ENCODE measurements around the gene PLD6.

PLD6 gene

DNA sequence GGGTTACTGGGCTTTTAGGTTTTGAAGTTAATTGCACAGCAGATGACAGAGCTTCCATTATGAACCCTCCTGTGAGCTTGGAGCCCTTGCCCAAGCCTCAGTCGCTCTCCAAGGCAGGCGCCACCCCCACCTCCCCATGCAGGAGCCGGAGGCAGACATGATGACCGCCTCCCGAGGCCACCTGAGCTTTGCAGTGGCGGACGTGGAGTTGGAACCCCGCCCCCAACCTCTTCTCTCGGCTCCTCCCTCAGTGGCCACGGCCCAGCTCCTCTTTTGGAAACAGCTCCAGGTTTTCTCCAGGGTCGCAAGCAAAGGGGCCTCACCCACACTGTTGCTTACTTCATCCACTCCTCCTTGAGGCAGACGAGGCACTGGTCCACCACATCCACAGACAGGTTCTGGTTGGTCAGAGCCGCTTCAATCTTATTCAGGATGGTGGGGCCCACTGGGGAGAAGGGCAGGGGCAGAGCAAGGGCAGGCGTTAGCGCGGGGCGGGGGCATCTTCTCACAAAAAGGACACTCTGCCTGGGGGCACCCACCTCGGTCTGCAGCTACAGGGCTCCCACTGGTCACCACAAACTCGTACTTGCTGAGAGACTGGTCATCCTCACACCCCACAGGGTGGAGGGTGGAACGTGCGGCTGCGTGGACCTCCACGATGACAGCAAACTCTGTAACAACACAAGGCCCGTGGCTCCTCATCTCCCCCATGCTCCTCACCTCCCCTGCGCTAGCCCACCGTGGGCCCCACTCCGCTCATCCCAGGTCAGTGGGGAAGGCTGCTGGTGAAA lies 8.7 kb upstream of the PLD6 start:
- no peaks in the 10 kb centered on the region for H3K4me1 ChIP-seq (ENCODE audit: low read depth, poor library complexity, severe bottlenecking)
- no peak overlapping the region for H3K27ac ChIP-seq
- H3K9ac ChIP-seq: no peak overlapping the region
- H3K4me3 ChIP-seq (IDR thresholded peaks at IDR 0.05; ENCODE audit: insufficient read depth, low read depth, low read length): no peak overlapping the region
- H4K20me1 ChIP-seq (ENCODE audit: insufficient read depth): no peaks in the 10 kb centered on the region
- H3K79me2 ChIP-seq (ENCODE audit: insufficient read depth, low read depth): no peaks in the 10 kb centered on the region
- no peak overlapping the region for H3K4me2 ChIP-seq
- no peaks in the 10 kb centered on the region for H3K27me3 ChIP-seq (ENCODE audit: insufficient read depth, low read depth)
- H3K36me3 ChIP-seq (ENCODE audit: insufficient read depth): no peaks in the 10 kb centered on the region
- H2AFZ ChIP-seq (ENCODE audit: low read depth): no peak overlapping the region
- TF ChIP-seq, protein P1, sequence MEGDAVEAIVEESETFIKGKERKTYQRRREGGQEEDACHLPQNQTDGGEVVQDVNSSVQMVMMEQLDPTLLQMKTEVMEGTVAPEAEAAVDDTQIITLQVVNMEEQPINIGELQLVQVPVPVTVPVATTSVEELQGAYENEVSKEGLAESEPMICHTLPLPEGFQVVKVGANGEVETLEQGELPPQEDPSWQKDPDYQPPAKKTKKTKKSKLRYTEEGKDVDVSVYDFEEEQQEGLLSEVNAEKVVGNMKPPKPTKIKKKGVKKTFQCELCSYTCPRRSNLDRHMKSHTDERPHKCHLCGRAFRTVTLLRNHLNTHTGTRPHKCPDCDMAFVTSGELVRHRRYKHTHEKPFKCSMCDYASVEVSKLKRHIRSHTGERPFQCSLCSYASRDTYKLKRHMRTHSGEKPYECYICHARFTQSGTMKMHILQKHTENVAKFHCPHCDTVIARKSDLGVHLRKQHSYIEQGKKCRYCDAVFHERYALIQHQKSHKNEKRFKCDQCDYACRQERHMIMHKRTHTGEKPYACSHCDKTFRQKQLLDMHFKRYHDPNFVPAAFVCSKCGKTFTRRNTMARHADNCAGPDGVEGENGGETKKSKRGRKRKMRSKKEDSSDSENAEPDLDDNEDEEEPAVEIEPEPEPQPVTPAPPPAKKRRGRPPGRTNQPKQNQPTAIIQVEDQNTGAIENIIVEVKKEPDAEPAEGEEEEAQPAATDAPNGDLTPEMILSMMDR (conservative IDR thresholded peaks at IDR 0.05; ENCODE audit: low read depth, low read length): no peak

DNA sequence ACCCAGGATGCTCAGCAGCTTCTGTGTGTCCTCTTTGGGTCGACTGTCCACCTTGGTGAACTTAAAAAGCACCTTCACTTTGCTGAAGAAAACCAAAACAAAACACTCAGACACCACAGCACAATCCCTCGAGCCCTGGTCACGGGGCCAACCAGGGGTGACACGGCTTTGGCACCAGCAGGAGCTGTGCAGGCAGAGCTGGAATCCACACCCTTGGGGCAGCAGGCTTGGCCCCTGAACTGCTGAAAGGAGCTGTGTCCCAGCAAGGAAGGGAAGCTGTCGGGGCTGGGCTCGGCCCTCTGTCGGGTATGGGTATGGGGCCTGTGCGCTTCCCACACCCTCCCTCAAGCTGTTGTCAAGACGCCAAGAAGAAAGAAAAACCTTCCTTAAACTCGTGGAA lies 7.6 kb upstream of the PLD6 start:
- TF ChIP-seq, protein P1 (conservative IDR thresholded peaks at IDR 0.05; ENCODE audit: low read depth, low read length): no peak
- H4K20me1 ChIP-seq (ENCODE audit: insufficient read depth): no peaks in the 10 kb centered on the region
- H3K27me3 ChIP-seq (ENCODE audit: insufficient read depth, low read depth): no peaks in the 10 kb centered on the region
- no peak overlapping the region for H3K4me2 ChIP-seq
- H2AFZ ChIP-seq (ENCODE audit: low read depth): no peak overlapping the region
- H3K36me3 ChIP-seq (ENCODE audit: insufficient read depth): no peaks in the 10 kb centered on the region
- H3K9ac ChIP-seq: no peak overlapping the region
- H3K4me1 ChIP-seq (ENCODE audit: low read depth, poor library complexity, severe bottlenecking): no peaks in the 10 kb centered on the region
- H3K4me3 ChIP-seq (IDR thresholded peaks at IDR 0.05; ENCODE audit: insufficient read depth, low read depth, low read length): no peak overlapping the region
- no peaks in the 10 kb centered on the region for H3K79me2 ChIP-seq (ENCODE audit: insufficient read depth, low read depth)
- H3K27ac ChIP-seq: no peak overlapping the region

GRCh38 chr17:17207998-17208397 lies 1.9 kb upstream of the PLD6 start:
- H3K4me3 ChIP-seq (IDR thresholded peaks at IDR 0.05; ENCODE audit: insufficient read depth, low read depth, low read length): no peak overlapping the region
- no peak overlapping the region for H3K27ac ChIP-seq
- no peaks in the 10 kb centered on the region for H3K27me3 ChIP-seq (ENCODE audit: insufficient read depth, low read depth)
- H3K4me1 ChIP-seq (ENCODE audit: low read depth, poor library complexity, severe bottlenecking): peaks cover 5% of the 10 kb centered on the region
- peaks cover 24% of the 10 kb centered on the region for H3K79me2 ChIP-seq (ENCODE audit: insufficient read depth, low read depth)
- H3K4me2 ChIP-seq: no peak overlapping the region
- no peak overlapping the region for H2AFZ ChIP-seq (ENCODE audit: low read depth)
- TF ChIP-seq, protein P1 (conservative IDR thresholded peaks at IDR 0.05; ENCODE audit: low read depth, low read length): no peak
- no peaks in the 10 kb centered on the region for H4K20me1 ChIP-seq (ENCODE audit: insufficient read depth)
- no peaks in the 10 kb centered on the region for H3K36me3 ChIP-seq (ENCODE audit: insufficient read depth)
- H3K9ac ChIP-seq: no peak overlapping the region

DNA sequence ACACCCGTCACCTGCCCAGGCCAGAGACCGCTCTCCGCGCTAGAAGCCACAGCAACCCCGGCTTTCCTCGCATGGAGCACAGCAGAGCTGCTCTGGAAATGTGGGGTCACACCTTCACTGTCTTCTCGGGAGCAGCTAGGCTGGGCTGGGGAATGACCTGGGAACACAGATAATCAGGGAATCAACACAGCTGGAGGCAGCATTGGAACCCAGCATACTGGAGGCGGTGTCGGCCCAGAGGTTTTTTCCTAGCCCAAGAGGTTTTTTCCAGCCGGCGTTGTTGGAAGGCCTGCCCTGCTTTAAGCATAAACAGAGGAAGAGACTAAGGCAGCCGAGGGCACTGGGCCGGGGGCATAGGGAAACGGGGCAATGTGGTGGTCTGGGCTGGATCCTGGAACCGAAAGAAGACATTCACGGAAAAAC lies 791 bp upstream of the PLD6 start:
- Histone ChIP-seq H3K4me3 (IDR thresholded peaks at IDR 0.05; ENCODE audit: insufficient read depth, low read depth, low read length) (no peak overlapping the region), H2AFZ (ENCODE audit: low read depth) (peak overlapping the region; percentile 81), H3K36me3 (ENCODE audit: insufficient read depth) (no peaks in the 10 kb centered on the region), H3K27me3 (ENCODE audit: insufficient read depth, low read depth) (no peaks in the 10 kb centered on the region), H3K4me1 (ENCODE audit: low read depth, poor library complexity, severe bottlenecking) (peaks cover 5% of the 10 kb centered on the region), H3K79me2 (ENCODE audit: insufficient read depth, low read depth) (peaks cover 35% of the 10 kb centered on the region), H4K20me1 (ENCODE audit: insufficient read depth) (no peaks in the 10 kb centered on the region), H3K27ac (peak overlapping the region; percentile 73), H3K9ac (peak overlapping the region; percentile 94; the same call in 1 of the 2 replicates), H3K4me2 (no peak overlapping the region)
- TF ChIP-seq, protein P1 (conservative IDR thresholded peaks at IDR 0.05; ENCODE audit: low read depth, low read length): no peak
